ENCODE measurements around the gene REEP1.

DNA sequence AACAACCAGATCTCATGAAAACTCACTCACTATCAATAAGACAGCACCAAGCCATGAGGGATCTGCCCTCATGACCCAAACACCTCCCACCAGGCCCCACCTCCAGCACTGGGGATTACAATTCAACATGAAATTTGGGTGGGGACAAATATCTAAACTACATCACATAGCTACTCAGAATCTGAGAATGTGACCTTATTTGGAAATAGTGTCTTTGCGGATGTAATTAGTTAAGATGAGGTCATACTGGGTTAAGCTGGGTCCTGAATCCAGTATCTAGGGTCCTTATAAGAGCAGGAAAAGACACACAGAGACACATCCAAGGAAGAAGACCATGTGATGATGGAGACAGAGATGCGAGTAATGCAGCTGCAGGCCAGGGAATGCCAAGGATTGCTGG, 27.5 kb upstream of the REEP1 start:
- TF ChIP-seq CTCF (IDR thresholded peaks at IDR 0.05) = no peak
- no peak for TF ChIP-seq ZFX (IDR thresholded peaks at IDR 0.05; ENCODE audit: borderline replicate concordance)
